ENCODE results near the gene PTCD1. TPM values are rescaled to one million over a fixed set of nuclear protein-coding genes. Genes with fewer than 3 reads are reported as not detected.

Gene PTCD1
- total and polyA plus RNA-seq, 2 of the 8 experiments (the other 6 are each of a cell fraction or from before 2014, with no cell fraction given), result 7.5 to 7.6 TPM

GRCh38 chr7:99437946-99438572 lies 539 bp downstream of the PTCD1 start:
- Histone ChIP-seq H2AFZ (ENCODE audit: low read length) (0 out of 2 replicates have a peak overlapping the region, but pooled peaks have one; percentile 35), H3K79me2 (ENCODE audit: control insufficient read depth in 1 of 2, insufficient read depth in 2 of 2, low read length in 2 of 2) (peaks cover 12 to 51% of the 10 kb centered on the region in 2 experiments)
- POLR2A ChIA-PET (ENCODE audit: partially characterized antibody), result interaction anchor here (0.6 to 7.3 kb wide), 21 partner anchors 9 to 527 kb away, joined by 3 to 51 read pairs (median 4); partner anchors contain the start of genes BUD31 and PDAP1

More at GRCh38 chr7:99437946-99438572, 539 bp downstream of the PTCD1 start:
- H3K56ac ChIP-seq (replicated peaks; ENCODE audit: insufficient read length, low read depth, low read length), result peak overlapping the region; percentile 39
- H2BK5ac ChIP-seq (ENCODE audit: low read depth, low read length), result no peak overlapping the region
- no peak overlapping the region for H3K4ac ChIP-seq (replicated peaks; ENCODE audit: insufficient read length, low read depth, low read length)
- no peak overlapping the region for H3K14ac ChIP-seq (ENCODE audit: insufficient read length)
- peak overlapping the region; percentile 66 for H4K5ac ChIP-seq (ENCODE audit: insufficient read length, low read depth, low read length)
- H3K23ac ChIP-seq (ENCODE audit: insufficient read length), result no peak overlapping the region
- no peak overlapping the region; the same call in 1 of the 2 replicates for H2AK5ac ChIP-seq (ENCODE audit: low read depth, low read length)
- H4K91ac ChIP-seq (replicated peaks; ENCODE audit: insufficient read length, low read length), result no peak overlapping the region
- H3K27me3 ChIP-seq (replicated peaks in 1 of 4; ENCODE audit: control insufficient read depth in 3 of 4, extremely low read depth in 1 of 4, insufficient read depth in 3 of 4, low read length in 3 of 4), result no peaks in the 10 kb centered on the region
- WGBS, 2 experiments (ENCODE audit: extremely low coverage in 1 of 2, insufficient coverage in 1 of 2, insufficient read length in 1 of 2, insufficient replicate concordance in 2 of 2, low coverage in 1 of 2, low lambda C conversion rate in 2 of 2, missing lambda C conversion rate in 1 of 2), result 28% methylated on average over 18 of the region's 20 CpGs; no CpG with 5 or more reads in 1 of the 2 experiments
- DNase-seq (ENCODE audit: low read depth in 1 of 2, low spot score in 2 of 2) (no peak), FAIRE-seq (no peak)
- H3K4me2 ChIP-seq (ENCODE audit: insufficient read depth in 1 of 2, low read depth in 2 of 2, low read length in 2 of 2), result peak overlapping the region; percentile 63 to 70
- peak overlapping the region; percentile 64; the same call in 1 of the 2 replicates for H3K27ac ChIP-seq (ENCODE audit: low read depth, low read length)
- peak overlapping the region; percentile 92; the same call in 1 of the 2 replicates for H4K8ac ChIP-seq (ENCODE audit: extremely low read depth, insufficient read depth, low read length)
- no peak overlapping the region for H2BK20ac ChIP-seq (ENCODE audit: low read length)
- peaks cover 10 to 17% of the 10 kb centered on the region in 2 experiments for H4K20me1 ChIP-seq (replicated peaks in 1 of 2; ENCODE audit: control insufficient read depth in 1 of 2, insufficient read depth in 2 of 2, low read length in 2 of 2)
- peak overlapping the region; percentile 31 to 80 (median 73) for H3K9ac ChIP-seq (replicated peaks in 1 of 4; ENCODE audit: extremely low read depth in 1 of 4, low read depth in 3 of 4, low read length in 3 of 4)
- H3K4me1 ChIP-seq (replicated peaks in 1 of 4; ENCODE audit: control insufficient read depth in 3 of 4, insufficient read depth in 4 of 4, low read length in 3 of 4), result peaks cover 0 to 12% (median 6%) of the 10 kb centered on the region in 4 experiments; a peak in 5 of 7 replicates
- no peaks in the 10 kb centered on the region for H3K9me3 ChIP-seq (ENCODE audit: insufficient read depth in 2 of 2, low read depth in 1 of 2, low read length in 1 of 2)
- no peak overlapping the region for H2BK15ac ChIP-seq (ENCODE audit: low read length)
- H3K79me1 ChIP-seq (ENCODE audit: low read depth, low read length), result peaks cover 9% of the 10 kb centered on the region
- CTCF ChIA-PET (ENCODE audit: partially characterized antibody), result interaction anchor here (0.6 to 1.5 kb wide), 3 partner anchors 21 to 531 kb away, joined by 3 to 5 read pairs (median 3); no protein-coding TSS in a partner anchor
- no peak overlapping the region for H2BK12ac ChIP-seq (ENCODE audit: low read depth, low read length)
- no peak overlapping the region for H2BK120ac ChIP-seq (replicated peaks; ENCODE audit: low read depth, low read length)
- H3K23me2 ChIP-seq (ENCODE audit: low read depth, low read length), result peaks cover 4% of the 10 kb centered on the region
- no peak for TF ChIP-seq NANOG (IDR thresholded peaks at IDR 0.05; ENCODE audit: insufficient read depth, low read depth, low read length, poor library complexity, severe bottlenecking)
- peak; percentile 13 for TF ChIP-seq TAF7 (optimal IDR thresholded peaks at IDR 0.05; ENCODE audit: borderline replicate concordance, low read depth, low read length)
- peak overlapping the region; percentile 87 to 95 (median 88) for H3K4me3 ChIP-seq (ENCODE audit: extremely low read depth in 1 of 4, insufficient read depth in 2 of 4, low read depth in 3 of 4, low read length in 4 of 4)
- no peak overlapping the region; the same call in 1 of the 2 replicates for H3K18ac ChIP-seq (ENCODE audit: extremely low read depth, low read length)
- H3K36me3 ChIP-seq (ENCODE audit: control insufficient read depth in 2 of 4, insufficient read depth in 4 of 4, low read length in 3 of 4), result peaks cover 10 to 26% (median 19%) of the 10 kb centered on the region in 4 experiments; a peak in 7 of 8 replicates
